HFF-Myc (cell line): ENCODE measurements around the gene EML6.
"Not testable (repeated sequence)": the region's sequence is repeated elsewhere in the genome, so short reads cannot be mapped to it uniquely, and the experiment has no call there.

Source experiments
- DNase-seq: peaks from one replicate; pipeline ENCODE4 v3.0.0-alpha.2; 2011; ENCODE audit warnings: low read depth; ENCODE audit errors: extremely low read depth
- H3K4me3 ChIP-seq: replicated peaks from 2 replicates; pipeline ENCODE4 v1.5.1; 2011; ENCODE audit warnings: low read depth, mild to moderate bottlenecking, control low read depth, low read length
- TF ChIP-seq, protein P1 (sequence below): IDR thresholded peaks from 2 replicates; pipeline ENCODE4 v1.5.1; 2012; ENCODE audit warnings: mild to moderate bottlenecking, low read depth, low read length, control low read depth; ENCODE audit errors: missing control alignments

EML6 gene

DNA sequence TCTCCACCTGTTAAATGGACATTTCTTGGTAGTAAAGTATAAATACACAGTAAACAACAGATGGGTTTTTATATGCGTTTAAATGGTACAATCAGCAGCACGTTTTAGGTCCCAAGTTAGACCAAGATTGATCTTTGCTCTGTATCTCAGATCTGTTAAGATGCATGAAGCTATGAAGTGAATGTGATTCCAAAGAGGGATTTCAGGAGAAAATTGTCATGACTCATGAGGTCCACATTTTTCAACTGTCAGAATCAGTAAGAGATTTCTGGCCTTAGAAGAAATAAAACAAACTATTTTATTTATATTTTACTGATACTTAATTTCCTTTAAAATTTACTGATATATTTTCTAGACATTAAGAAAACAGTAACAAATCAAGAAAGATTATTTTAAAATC lies 142.7 kb downstream of the EML6 start:
- no peak for DNase-seq
- TF ChIP-seq, protein P1, sequence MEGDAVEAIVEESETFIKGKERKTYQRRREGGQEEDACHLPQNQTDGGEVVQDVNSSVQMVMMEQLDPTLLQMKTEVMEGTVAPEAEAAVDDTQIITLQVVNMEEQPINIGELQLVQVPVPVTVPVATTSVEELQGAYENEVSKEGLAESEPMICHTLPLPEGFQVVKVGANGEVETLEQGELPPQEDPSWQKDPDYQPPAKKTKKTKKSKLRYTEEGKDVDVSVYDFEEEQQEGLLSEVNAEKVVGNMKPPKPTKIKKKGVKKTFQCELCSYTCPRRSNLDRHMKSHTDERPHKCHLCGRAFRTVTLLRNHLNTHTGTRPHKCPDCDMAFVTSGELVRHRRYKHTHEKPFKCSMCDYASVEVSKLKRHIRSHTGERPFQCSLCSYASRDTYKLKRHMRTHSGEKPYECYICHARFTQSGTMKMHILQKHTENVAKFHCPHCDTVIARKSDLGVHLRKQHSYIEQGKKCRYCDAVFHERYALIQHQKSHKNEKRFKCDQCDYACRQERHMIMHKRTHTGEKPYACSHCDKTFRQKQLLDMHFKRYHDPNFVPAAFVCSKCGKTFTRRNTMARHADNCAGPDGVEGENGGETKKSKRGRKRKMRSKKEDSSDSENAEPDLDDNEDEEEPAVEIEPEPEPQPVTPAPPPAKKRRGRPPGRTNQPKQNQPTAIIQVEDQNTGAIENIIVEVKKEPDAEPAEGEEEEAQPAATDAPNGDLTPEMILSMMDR = no peak
- H3K4me3 ChIP-seq = no peak overlapping the region

DNA sequence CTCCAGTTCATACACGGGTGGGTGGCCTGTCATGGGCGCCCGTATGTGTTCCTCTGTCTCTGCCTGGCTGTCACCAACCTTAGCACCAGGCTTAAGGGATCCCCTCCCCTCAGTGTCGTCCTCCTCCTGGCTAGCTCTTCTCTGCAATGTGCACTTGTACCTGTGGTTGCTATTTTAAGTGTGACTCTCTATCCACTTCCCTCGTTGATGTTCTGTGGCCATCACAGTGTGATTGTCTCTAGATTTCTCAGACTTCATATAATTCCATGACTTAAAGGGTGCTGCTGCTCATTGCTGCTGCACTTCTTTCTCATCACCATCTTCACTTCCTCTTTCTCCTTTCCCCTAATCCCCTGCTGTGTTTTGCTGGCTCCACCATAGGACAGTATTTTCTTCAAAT lies 143.4 kb downstream of the EML6 start:
- TF ChIP-seq, protein P1 = no peak
- DNase-seq = no peak
- H3K4me3 ChIP-seq = no peak overlapping the region

DNA sequence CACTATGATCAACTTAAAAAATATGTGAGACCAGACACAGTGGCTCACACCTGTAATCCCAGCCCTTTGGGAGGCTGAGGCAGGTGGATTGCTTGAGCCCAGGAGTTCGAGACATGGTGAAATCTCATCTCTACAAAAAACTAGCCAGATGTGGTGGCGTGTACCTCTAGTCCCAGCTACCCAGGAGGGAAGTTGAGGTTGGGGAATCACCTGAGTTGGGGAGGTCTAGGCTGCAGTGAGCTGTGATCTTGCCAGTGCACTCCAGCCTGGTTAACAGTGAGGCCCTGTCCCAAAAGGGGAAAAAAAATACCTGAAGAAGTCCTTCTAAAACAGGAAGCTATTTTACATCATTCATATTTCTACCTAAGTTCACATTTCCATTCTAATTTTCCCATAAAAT lies 144.0 kb downstream of the EML6 start:
- no peak for DNase-seq
- TF ChIP-seq, protein P1 = no peak
- no peak overlapping the region for H3K4me3 ChIP-seq

DNA sequence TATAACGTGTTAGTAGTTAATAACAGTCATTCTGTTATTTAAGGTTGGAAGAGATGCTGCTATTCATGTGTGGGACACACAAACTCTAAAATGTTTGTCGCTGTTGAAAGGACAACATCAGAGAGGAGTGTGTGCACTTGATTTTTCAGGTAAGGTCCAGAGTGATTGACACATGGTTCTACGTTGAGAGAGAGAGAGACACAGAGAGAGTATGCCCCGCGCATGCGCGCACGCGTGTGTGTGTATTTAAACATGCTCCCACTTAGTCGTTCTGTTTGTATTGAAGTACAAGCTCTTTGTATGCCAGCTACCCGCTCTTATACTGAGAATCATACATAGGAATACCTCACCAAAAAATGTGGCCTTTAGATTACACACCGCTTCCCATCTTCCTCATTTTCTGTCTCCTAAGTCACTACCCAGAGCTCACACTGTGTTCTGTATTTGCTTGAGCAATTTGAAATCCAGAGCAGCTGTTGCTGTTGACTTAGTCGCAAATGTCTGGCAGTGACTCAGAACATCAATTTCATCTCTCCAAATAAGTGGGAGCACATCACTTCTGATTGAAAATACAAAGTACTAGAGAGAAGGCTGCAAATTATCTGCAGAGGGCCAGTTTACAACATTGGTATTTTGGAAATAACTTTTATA lies 148.1 kb downstream of the EML6 start:
- no peak for DNase-seq
- H3K4me3 ChIP-seq = no peak overlapping the region
- TF ChIP-seq, protein P1 = no peak

DNA sequence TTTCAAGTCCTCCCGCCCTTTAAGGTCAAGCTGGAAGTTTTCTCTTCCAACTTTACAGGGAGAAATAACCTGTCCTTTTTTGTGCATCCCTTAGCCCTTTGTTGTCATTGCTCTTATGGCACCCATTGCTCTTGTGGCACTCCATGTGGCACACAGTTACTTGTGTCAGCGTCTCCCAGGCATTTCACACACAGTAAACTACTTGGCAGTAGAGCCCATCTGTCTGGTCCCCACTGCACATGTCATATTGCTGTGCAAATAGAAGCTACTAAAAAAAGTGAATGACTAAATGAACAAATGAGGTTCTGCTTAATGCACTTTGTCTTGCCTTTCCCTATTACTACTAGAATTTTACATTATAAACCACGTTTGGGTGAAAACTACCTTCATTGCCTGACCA lies 149.3 kb downstream of the EML6 start:
- H3K4me3 ChIP-seq = no peak overlapping the region
- DNase-seq = no peak
- TF ChIP-seq, protein P1 = no peak

DNA sequence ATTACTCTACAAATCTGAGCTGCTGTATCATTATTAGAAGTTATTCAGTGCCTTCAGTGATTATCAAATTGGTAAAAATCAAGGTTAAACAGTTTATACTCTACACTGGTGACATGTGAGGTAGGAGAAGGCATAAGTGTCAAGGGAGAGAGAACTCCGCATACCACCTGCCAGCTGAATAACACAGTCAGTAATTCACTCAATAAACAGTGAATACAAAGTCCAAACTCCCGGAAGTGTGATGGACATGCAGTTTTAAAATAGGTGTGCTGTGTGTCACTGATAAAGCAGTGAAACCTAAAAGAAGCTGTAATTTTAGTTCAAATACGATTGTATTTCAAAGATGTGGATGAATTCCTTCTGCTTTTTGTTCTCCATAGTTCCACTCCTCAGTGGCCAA lies 149.8 kb downstream of the EML6 start:
- not testable (repeated sequence) for DNase-seq, H3K4me3 ChIP-seq

DNA sequence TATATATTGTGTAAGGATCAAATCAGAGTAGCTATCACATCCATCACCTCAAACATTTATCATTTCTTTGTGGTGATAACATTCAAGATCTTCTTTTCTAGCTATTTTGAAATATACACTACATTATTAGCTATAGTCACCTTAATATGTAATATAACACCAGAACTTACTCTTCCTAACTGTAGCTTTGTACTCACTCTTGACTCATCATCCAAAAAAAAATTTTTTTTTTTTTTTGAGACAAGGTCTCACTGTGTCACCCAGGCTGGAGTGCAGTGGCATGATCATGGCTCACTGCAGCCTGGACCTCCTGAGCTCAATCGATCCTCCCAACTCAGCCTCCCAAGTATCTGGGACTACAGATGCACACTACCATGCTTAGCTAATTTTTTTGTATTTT lies 153.3 kb downstream of the EML6 start:
- H3K4me3 ChIP-seq = no peak overlapping the region
- DNase-seq = no peak

More for the DNA sequence above, 153.3 kb downstream of the EML6 start:
- TF ChIP-seq, protein P1 = no peak
